Mesenchymal stem cell (in vitro differentiated cells and primary cell): ENCODE measurements around the gene HBA2.
A peak's percentile ranks its signal among the peaks of the same experiment; 100 is the strongest.
"Not testable (repeated sequence)": the region's sequence is repeated elsewhere in the genome, so short reads cannot be mapped to it uniquely, and the experiment has no call there.

Experiments
- DNase-seq: peaks from one replicate; pipeline ENCODE4 v3.0.0-alpha.2; 2013
- H2AFZ ChIP-seq: one replicate; pipeline ENCODE4 v1.6.1; 2013; ENCODE audit warnings: low read depth, mild to moderate bottlenecking, control low read depth, inconsistent platforms, low read length, moderate library complexity
- H2AK5ac ChIP-seq: 2 replicates; pipeline ENCODE4 v1.6.1; 2013; ENCODE audit warnings: low read length, moderate library complexity, mild to moderate bottlenecking, inconsistent platforms; ENCODE audit not compliant: severe bottlenecking
- H2BK120ac ChIP-seq: one replicate; pipeline ENCODE4 v1.6.1; 2013; ENCODE audit warnings: low read depth, mild to moderate bottlenecking, inconsistent platforms, low read length, moderate library complexity
- H2BK12ac ChIP-seq, 2 experiments: one replicate each; pipeline ENCODE4 v1.6.1; 2013; ENCODE audit warnings: inconsistent platforms in 2 of 2, low read length in 2 of 2, mild to moderate bottlenecking in 2 of 2, moderate library complexity in 2 of 2, control low read depth in 1 of 2
- H2BK15ac ChIP-seq: one replicate; pipeline ENCODE4 v1.6.1; 2013; ENCODE audit warnings: mild to moderate bottlenecking, low read depth, inconsistent platforms; ENCODE audit not compliant: poor library complexity, severe bottlenecking
- H2BK5ac ChIP-seq: 2 replicates; pipeline ENCODE4 v1.6.1; 2013; ENCODE audit warnings: low read depth, mild to moderate bottlenecking, low read length, control low read depth, inconsistent platforms; ENCODE audit not compliant: poor library complexity, severe bottlenecking
- H3K14ac ChIP-seq, 2 experiments: one replicate each; pipeline ENCODE4 v1.6.1; 2013; ENCODE audit warnings: inconsistent platforms in 2 of 2, low read length in 2 of 2, control low read depth in 1 of 2, mild to moderate bottlenecking in 1 of 2, moderate library complexity in 1 of 2
- H3K18ac ChIP-seq, 2 experiments: one replicate each; pipeline ENCODE4 v1.6.1; 2013; ENCODE audit warnings: inconsistent platforms in 2 of 2, low read length in 2 of 2, control low read depth in 1 of 2, low read depth in 1 of 2, mild to moderate bottlenecking in 1 of 2
- H3K23ac ChIP-seq, 2 experiments: one replicate each; pipeline ENCODE4 v1.6.1; 2013; ENCODE audit warnings: inconsistent platforms in 2 of 2, low read length in 2 of 2, mild to moderate bottlenecking in 2 of 2, moderate library complexity in 2 of 2, control low read depth in 1 of 2
- H3K27ac ChIP-seq: 2 replicates; pipeline ENCODE4 v1.5.1; 2013; ENCODE audit warnings: mild to moderate bottlenecking, moderate library complexity, low read length, control low read depth, inconsistent platforms; ENCODE audit not compliant: poor library complexity, severe bottlenecking
- H3K27me3 ChIP-seq, 2 experiments: 2 replicates each; pipeline versions ENCODE4 v1.6.1 to v1.7.0; 2013; ENCODE audit warnings: low read length in 2 of 2, mild to moderate bottlenecking in 2 of 2, moderate library complexity in 2 of 2, control low read depth in 1 of 2, inconsistent platforms in 1 of 2; ENCODE audit not compliant: control insufficient read depth in 1 of 2, insufficient read depth in 1 of 2
- H3K36me3 ChIP-seq, 2 experiments: 2 replicates each; pipeline versions ENCODE4 v1.6.1 to v1.7.0; 2013; ENCODE audit warnings: low read length in 2 of 2, control low read depth in 1 of 2, inconsistent platforms in 1 of 2, low read depth in 1 of 2, mild to moderate bottlenecking in 1 of 2; ENCODE audit not compliant: insufficient read depth in 2 of 2, control insufficient read depth in 1 of 2
- H3K4ac ChIP-seq, 2 experiments: one replicate each; pipeline ENCODE4 v1.6.1; 2013; ENCODE audit warnings: inconsistent platforms in 2 of 2, low read length in 2 of 2, mild to moderate bottlenecking in 2 of 2, moderate library complexity in 2 of 2, control low read depth in 1 of 2, low read depth in 1 of 2
- H3K4me1 ChIP-seq: 2 replicates; pipeline ENCODE4 v1.6.1; 2013; ENCODE audit warnings: low read depth, low read length, control low read depth; ENCODE audit not compliant: control insufficient read depth, insufficient read depth
- H3K4me2 ChIP-seq: 2 replicates; pipeline ENCODE4 v1.6.1; 2013; ENCODE audit warnings: low read length, mild to moderate bottlenecking, inconsistent platforms; ENCODE audit not compliant: poor library complexity, severe bottlenecking
- H3K4me3 ChIP-seq, 2 experiments: 2 replicates each; pipeline versions ENCODE4 v1.5.1 to v1.7.0; 2013; ENCODE audit warnings: low read length in 2 of 2, mild to moderate bottlenecking in 2 of 2, control low read depth in 1 of 2, low read depth in 1 of 2; ENCODE audit not compliant: insufficient read depth in 1 of 2
- H3K79me1 ChIP-seq: replicated peaks from 2 replicates; pipeline ENCODE4 v1.6.1; 2013; ENCODE audit warnings: mild to moderate bottlenecking, control low read depth, low read length, inconsistent platforms; ENCODE audit not compliant: poor library complexity, severe bottlenecking
- H3K9ac ChIP-seq: 2 replicates; pipeline ENCODE4 v1.7.0; 2013; ENCODE audit warnings: mild to moderate bottlenecking, low read length, moderate library complexity
- H3K9me3 ChIP-seq: 2 replicates; pipeline ENCODE4 v1.7.0; 2013; ENCODE audit warnings: mild to moderate bottlenecking, low read length; ENCODE audit not compliant: control insufficient read depth
- H4K8ac ChIP-seq: one replicate; pipeline ENCODE4 v1.6.1; 2013; ENCODE audit warnings: inconsistent platforms, mild to moderate bottlenecking, low read length, moderate library complexity
- H4K91ac ChIP-seq: one replicate; pipeline ENCODE4 v1.6.1; 2013; ENCODE audit warnings: mild to moderate bottlenecking, low read length, inconsistent platforms
- WGBS: methylation state at CpG from one replicate; pipeline ENCODE4 v1.1.7; 2013; ENCODE audit warnings: mixed read lengths; 5-methylcytosine and 5-hydroxymethylcytosine counted together

Gene HBA2

GRCh38 chr16:203246-203645, 30.6 kb downstream of the HBA2 start:
- H3K9me3 ChIP-seq = no peaks in the 10 kb centered on the region
- no peak overlapping the region for H2AK5ac ChIP-seq
- H3K4me2 ChIP-seq = no peak overlapping the region
- H2BK5ac ChIP-seq = no peak overlapping the region
- H3K4ac ChIP-seq = no peak overlapping the region
- H3K4me1 ChIP-seq = peaks cover 9% of the 10 kb centered on the region
- no peak overlapping the region for H3K4me3 ChIP-seq
- WGBS = over 99% methylated on average over 4 of the region's 4 CpGs
- H3K27me3 ChIP-seq = no peaks in the 10 kb centered on the region
- no peak overlapping the region for H3K23ac ChIP-seq
- peaks cover 22% of the 10 kb centered on the region for H3K79me1 ChIP-seq
- H2BK15ac ChIP-seq = no peak overlapping the region
- no peak overlapping the region for H2BK120ac ChIP-seq
- H4K8ac ChIP-seq = no peak overlapping the region
- peaks cover 66 to 77% of the 10 kb centered on the region in 2 experiments for H3K36me3 ChIP-seq
- no peak overlapping the region for H3K18ac ChIP-seq
- H4K91ac ChIP-seq = no peak overlapping the region
- no peak overlapping the region for H3K9ac ChIP-seq
- H2AFZ ChIP-seq = no peak overlapping the region
- no peak overlapping the region for H3K14ac ChIP-seq
- H3K27ac ChIP-seq = no peak overlapping the region
- H2BK12ac ChIP-seq = no peak overlapping the region
- no peak for DNase-seq

GRCh38 chr16:204046-204445, 31.4 kb downstream of the HBA2 start:
- H3K36me3 ChIP-seq = peaks cover 62 to 75% of the 10 kb centered on the region in 2 experiments
- H3K4me2 ChIP-seq, H2BK12ac ChIP-seq, H3K4me1 ChIP-seq, DNase-seq, H2BK5ac ChIP-seq, H3K18ac ChIP-seq, H3K23ac ChIP-seq, H4K8ac ChIP-seq, H2AFZ ChIP-seq, H3K14ac ChIP-seq, H3K9me3 ChIP-seq, H3K27me3 ChIP-seq, H4K91ac ChIP-seq, H2BK15ac ChIP-seq, H3K4ac ChIP-seq, H3K4me3 ChIP-seq, H2BK120ac ChIP-seq, H3K27ac ChIP-seq, H3K9ac ChIP-seq, H2AK5ac ChIP-seq: not testable (repeated sequence)
- H3K79me1 ChIP-seq = peaks cover 19% of the 10 kb centered on the region
- WGBS = 96% methylated on average over 9 of the region's 9 CpGs

- H3K4me3 ChIP-seq, H3K4ac ChIP-seq, H3K18ac ChIP-seq, H3K4me1 ChIP-seq, H2AFZ ChIP-seq, H3K4me2 ChIP-seq, H3K23ac ChIP-seq, H2BK12ac ChIP-seq, H2AK5ac ChIP-seq, H2BK5ac ChIP-seq, H3K9me3 ChIP-seq, H3K27me3 ChIP-seq, H4K8ac ChIP-seq, H2BK120ac ChIP-seq, H3K14ac ChIP-seq, H4K91ac ChIP-seq, H2BK15ac ChIP-seq, H3K27ac ChIP-seq, H3K9ac ChIP-seq: not testable (repeated sequence)
- Histone ChIP-seq H3K36me3 (peaks cover 65 to 85% of the 10 kb centered on the region in 2 experiments), H3K79me1 (peaks cover 19% of the 10 kb centered on the region)
- peak; percentile 46 for DNase-seq
- WGBS = 97% methylated on average over 3 of the region's 4 CpGs
These were observed 36.7 kb downstream of the HBA2 start for GRCh38 chr16:209359-209758.

- H2BK15ac ChIP-seq, H2AK5ac ChIP-seq, H3K23ac ChIP-seq, H2BK120ac ChIP-seq, H3K9ac ChIP-seq, H2BK12ac ChIP-seq, H3K4ac ChIP-seq, H3K4me1 ChIP-seq, H3K9me3 ChIP-seq, H3K27me3 ChIP-seq, DNase-seq, H4K8ac ChIP-seq, H2BK5ac ChIP-seq, H3K27ac ChIP-seq, H2AFZ ChIP-seq, H3K18ac ChIP-seq, H3K4me2 ChIP-seq, H3K14ac ChIP-seq, H3K4me3 ChIP-seq: not testable (repeated sequence)
- WGBS = 98% methylated on average over 14 of the region's 14 CpGs
- Histone ChIP-seq H3K79me1 (peaks cover 21% of the 10 kb centered on the region), H4K91ac (peak overlapping the region; percentile 2), H3K36me3 (peaks cover 69 to 83% of the 10 kb centered on the region in 2 experiments)
These were observed 39.0 kb downstream of the HBA2 start for GRCh38 chr16:211631-212180.
